Omental fat pad (tissue), 4 donors: ENCODE measurements around the gene PLSCR1. TPM values are rescaled to one million over a fixed set of nuclear protein-coding genes. Genes with fewer than 3 reads are reported as not detected.

Experiments
- ATAC-seq: fragments of 150-250 bp; one replicate; pipeline ENCODE4 v1.9.1; 2016; ENCODE audit warnings: mild to moderate bottlenecking, moderate library complexity; ENCODE audit not compliant: low FRiP score
- DNase-seq: peaks from one replicate; pipeline ENCODE4 v3.0.0-alpha.2; 2019; ENCODE audit warnings: low spot score
- total RNA-seq, 4 donors: library from RNA; depleted of rRNA; stranded (reverse); fragments of >200 nt; gene quantifications; one replicate each; pipeline ENCODE4 v1.1.0, GENCODE V29; 2016
- TF ChIP-seq, protein P1 (sequence below), 3 donors: fragments of 450-650 bp; IDR thresholded peaks; one replicate each; pipeline ENCODE4 v1.5.1; 2016 to 2017; ENCODE audit warnings: antibody characterized with exemption in 3 of 3, mild to moderate bottlenecking in 3 of 3, moderate library complexity in 2 of 3

The PLSCR1 gene
- total RNA-seq, 4 donors from 2014 or later = 76.6 to 314 (median 189) TPM

DNA sequence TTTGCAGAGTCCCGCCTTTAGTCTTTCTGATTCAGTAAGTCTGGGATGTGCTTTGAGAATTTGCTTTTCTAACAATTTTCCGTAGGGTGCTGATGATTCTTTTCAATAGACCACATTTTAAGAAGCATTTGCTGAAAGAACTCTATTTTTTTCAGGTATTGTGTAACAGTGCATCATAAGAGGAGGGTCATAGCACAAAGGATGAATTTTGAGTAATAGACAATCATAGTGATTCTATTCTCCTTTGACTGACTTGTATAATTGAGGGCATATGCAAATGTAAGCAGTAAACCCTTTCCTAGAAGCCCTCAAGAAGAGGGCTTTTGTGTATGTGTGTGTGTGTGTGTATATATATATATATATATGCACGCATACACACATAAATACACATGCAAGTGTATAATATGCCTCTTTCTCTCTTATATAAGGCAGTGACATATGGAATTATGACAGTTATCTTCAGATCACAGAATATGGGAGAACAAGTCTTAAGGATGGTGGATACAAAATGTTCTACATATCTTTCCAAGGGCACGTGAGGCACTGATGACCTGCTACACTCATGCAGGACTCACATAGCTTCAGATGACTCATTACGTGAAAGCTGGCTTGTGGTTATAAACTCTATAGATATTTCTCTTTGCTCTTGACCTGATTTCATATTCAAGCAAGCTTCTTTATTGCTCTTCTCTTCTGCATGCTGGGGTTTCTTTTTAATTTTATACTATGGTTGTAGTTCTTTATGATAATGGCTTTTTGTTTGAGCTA is 6.5 kb upstream of the PLSCR1 start:
- no peak for DNase-seq
- no peak for ATAC-seq
- TF ChIP-seq, protein P1, sequence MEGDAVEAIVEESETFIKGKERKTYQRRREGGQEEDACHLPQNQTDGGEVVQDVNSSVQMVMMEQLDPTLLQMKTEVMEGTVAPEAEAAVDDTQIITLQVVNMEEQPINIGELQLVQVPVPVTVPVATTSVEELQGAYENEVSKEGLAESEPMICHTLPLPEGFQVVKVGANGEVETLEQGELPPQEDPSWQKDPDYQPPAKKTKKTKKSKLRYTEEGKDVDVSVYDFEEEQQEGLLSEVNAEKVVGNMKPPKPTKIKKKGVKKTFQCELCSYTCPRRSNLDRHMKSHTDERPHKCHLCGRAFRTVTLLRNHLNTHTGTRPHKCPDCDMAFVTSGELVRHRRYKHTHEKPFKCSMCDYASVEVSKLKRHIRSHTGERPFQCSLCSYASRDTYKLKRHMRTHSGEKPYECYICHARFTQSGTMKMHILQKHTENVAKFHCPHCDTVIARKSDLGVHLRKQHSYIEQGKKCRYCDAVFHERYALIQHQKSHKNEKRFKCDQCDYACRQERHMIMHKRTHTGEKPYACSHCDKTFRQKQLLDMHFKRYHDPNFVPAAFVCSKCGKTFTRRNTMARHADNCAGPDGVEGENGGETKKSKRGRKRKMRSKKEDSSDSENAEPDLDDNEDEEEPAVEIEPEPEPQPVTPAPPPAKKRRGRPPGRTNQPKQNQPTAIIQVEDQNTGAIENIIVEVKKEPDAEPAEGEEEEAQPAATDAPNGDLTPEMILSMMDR (IDR thresholded peaks at IDR 0.05) = no peak

GRCh38 chr3:146550070-146550615 is 5.7 kb upstream of the PLSCR1 start:
- DNase-seq = no peak
- no peak for ATAC-seq
- TF ChIP-seq, protein P1 (IDR thresholded peaks at IDR 0.05) = no peak

GRCh38 chr3:146547235-146547835 is 2.9 kb upstream of the PLSCR1 start:
- TF ChIP-seq, protein P1 (IDR thresholded peaks at IDR 0.05) = no peak
- no peak for DNase-seq
- ATAC-seq = no peak

DNA sequence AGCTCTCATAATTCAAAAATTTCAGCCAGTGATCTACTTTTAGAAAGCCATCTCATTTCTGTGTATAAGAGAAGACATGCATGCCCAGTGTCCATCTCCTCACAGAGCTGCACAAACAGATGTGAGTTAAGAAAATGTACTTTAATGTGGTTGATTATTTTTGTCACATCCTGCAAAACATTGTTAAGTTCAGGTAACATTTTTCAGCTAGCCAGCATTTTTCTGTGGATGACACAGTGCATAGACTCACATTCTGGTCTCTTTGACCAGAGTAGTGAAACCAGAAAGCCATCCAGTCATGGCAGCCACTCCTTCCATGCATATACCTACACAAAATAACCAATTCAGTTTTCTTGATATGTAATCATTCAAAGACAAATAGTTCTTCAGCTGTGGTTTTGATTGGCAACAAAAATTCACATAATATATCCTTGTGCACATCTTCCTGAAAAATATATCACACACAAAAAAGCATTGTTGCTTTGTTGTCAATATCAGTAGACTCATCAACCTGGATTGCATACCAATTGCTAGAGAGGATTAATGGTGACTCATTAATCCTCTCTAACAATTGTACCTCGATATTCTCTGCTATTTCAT is 2.1 kb upstream of the PLSCR1 start:
- no peak for DNase-seq
- TF ChIP-seq, protein P1 (IDR thresholded peaks at IDR 0.05) = no peak
- ATAC-seq = no peak

DNA sequence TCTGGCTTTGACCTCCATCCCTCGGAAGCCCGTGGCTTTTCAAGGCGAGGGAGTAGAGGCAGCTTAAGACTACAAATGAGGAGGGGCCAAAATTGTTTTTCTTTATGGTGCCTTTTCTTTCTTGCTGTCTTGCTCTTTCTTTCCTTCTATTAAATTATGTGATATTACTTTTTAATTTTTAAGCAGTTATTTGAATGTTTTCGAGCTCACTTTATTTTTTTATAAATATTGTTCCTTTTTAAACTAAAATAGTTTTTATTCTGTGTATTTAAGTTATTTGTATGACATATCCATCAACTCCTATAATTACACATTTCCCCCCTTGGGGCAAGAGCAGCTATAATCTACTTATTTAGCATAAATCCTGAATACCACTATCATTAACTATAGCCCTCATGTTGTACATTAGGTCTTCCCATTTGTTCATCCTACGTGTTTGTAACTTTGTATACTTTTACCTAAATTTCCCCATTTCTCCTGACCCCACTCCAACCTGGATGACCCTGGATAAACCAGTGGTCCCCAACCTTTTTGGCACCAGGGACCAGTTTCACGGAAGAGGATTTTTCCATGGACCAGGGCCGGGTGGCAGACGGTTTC is 622 bp upstream of the PLSCR1 start:
- TF ChIP-seq, protein P1 (IDR thresholded peaks at IDR 0.05) = no peak
- no peak for ATAC-seq
- no peak for DNase-seq

DNA sequence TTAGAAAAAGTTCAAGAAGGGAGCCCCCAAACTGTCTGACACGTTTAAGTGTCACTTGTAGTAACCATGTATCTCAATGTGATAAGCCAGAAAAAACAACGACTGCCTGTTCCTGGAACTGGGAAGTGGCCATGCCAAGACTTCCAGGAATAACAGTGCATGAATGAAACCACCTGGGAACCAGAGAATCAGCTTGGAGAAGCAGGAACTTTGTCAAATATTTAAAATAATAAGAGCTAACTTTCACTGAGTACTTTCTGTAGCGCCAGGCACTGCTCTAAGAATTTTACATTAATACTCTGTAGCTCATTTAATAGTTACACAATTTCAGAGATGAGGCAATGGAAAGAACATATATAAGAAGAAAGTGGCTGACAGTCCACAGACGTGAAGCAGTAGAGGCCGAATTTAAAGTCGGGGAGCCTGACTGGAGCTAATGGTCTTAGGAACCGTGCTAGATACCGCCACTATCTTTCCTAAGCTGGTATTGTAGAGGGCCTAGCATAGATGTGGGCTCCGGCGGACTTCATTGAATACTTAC is 876 bp downstream of the PLSCR1 start:
- peak; percentile 15 for ATAC-seq

More for the DNA sequence above, 876 bp downstream of the PLSCR1 start:
- no peak for DNase-seq
- TF ChIP-seq, protein P1 (IDR thresholded peaks at IDR 0.05) = no peak
